ENCODE measurements around the gene FAM131B. TPM values are rescaled to one million over a fixed set of nuclear protein-coding genes. Genes with fewer than 3 reads are reported as not detected.

Gene FAM131B
- total and polyA plus RNA-seq, 10 donors, result 0.04 to 1.4 (median 0.38) TPM

DNA sequence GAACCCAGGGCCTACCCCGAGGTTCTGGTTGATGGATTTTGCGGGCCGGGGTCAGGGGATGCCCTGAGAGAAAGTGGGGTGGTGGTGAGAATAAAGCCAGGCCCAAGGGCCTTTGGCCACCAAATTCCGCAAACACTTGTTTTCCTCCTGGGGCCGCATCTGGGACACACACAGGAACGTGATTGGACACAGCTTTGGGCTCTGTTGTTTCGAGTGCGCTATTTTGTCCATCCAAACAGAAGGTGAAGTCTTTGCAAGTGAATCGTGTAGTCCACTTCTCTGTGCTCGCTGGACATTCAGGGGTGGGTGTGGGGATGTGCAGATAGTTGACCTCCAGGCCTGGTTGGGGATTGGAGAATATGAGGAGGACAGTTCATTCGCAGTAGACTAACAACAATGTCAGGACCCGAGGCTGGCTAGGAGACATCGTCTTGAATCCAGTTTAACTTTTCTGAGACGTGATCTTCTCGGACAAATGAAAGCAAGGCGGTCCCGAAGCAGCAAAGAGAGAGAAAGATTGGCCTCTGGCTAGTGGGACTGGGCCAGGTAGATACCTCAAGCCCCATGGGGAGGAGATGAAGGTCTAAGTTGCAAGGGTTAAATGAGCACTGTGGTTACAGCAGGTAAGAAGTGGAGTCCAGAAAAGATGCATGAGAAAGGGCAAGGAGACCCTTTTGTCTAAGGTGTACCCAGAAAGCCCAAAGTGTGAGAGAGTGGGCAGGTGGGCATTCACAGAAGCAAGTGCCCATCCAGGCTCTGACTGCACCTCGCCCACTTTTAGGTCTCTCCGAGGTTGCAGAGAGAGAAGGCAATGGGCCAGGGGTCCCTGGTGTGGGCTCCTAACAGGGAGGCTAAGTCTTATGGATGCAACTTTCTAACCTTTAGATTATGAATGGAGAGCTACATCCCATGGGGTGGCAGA is 764 bp upstream of the FAM131B start:
- peaks cover 0 to 73% (median 38%) of the 10 kb centered on the region in 7 donors for H3K27me3 ChIP-seq (replicated peaks in 1 of 7)
- H3K4me1 ChIP-seq, result peaks cover 0 to 19% (median 14%) of the 10 kb centered on the region in 6 donors
- intact Hi-C loops (cut with DNase I; ENCODE audit: low total_unique reads), result no loop called here
- 54 to 72% (median 66%) methylated on average over 19 of the region's 19 CpGs for WGBS, 5 donors
- no peaks in the 10 kb centered on the region for H3K9me3 ChIP-seq
- no peak for DNase-seq
- TF ChIP-seq POLR2A (IDR thresholded peaks at IDR 0.05) (no peak), POLR2AphosphoS5 (IDR thresholded peaks at IDR 0.05) (no peak)
- TF ChIP-seq, protein P1, sequence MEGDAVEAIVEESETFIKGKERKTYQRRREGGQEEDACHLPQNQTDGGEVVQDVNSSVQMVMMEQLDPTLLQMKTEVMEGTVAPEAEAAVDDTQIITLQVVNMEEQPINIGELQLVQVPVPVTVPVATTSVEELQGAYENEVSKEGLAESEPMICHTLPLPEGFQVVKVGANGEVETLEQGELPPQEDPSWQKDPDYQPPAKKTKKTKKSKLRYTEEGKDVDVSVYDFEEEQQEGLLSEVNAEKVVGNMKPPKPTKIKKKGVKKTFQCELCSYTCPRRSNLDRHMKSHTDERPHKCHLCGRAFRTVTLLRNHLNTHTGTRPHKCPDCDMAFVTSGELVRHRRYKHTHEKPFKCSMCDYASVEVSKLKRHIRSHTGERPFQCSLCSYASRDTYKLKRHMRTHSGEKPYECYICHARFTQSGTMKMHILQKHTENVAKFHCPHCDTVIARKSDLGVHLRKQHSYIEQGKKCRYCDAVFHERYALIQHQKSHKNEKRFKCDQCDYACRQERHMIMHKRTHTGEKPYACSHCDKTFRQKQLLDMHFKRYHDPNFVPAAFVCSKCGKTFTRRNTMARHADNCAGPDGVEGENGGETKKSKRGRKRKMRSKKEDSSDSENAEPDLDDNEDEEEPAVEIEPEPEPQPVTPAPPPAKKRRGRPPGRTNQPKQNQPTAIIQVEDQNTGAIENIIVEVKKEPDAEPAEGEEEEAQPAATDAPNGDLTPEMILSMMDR (IDR thresholded peaks at IDR 0.05 in 8 of 11, conservative IDR thresholded peaks at IDR 0.05 in 3 of 11), result no peak
- H3K27ac ChIP-seq, result no peak overlapping the region
- no peaks in the 10 kb centered on the region for H3K36me3 ChIP-seq
- peak overlapping the region in 6 of 8 donors; percentile 14 to 79 (median 56) for H3K4me3 ChIP-seq

DNA sequence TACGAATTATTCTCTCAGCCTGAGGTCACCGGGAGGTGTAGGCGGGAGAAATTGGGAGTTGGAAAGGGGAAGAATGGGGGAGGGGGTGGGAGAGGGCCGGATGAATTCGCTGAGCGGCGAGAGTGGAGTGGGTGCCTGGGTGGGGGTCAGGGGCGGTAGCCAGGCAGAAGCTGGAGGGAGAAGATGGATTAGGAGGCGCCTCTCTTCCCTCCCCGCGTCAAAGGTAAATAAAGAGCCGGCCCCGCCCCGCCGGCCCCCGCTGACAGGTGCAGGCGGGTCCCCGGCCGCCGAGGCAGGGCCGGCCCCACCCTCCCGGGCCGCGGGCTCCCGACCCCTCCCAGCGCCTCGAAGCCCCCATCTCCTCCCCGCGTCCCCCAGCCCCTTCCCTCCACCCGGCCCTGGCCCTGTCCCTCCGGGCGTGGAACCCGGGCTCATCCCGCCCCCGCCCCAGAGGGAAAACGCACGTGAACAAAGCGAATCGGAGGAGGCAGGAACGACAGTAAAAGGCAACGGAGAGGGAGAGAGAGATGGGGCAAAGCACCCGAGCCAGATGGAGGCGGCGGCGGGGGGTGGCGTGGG is 872 bp downstream of the FAM131B start:
- H3K4me1 ChIP-seq, result peaks cover 0 to 19% (median 14%) of the 10 kb centered on the region in 6 donors
- no peak for DNase-seq
- intact Hi-C loops (cut with DNase I; ENCODE audit: low total_unique reads), result no loop called here
- H3K9me3 ChIP-seq, result no peaks in the 10 kb centered on the region
- TF ChIP-seq, protein P1 (IDR thresholded peaks at IDR 0.05 in 8 of 11, conservative IDR thresholded peaks at IDR 0.05 in 3 of 11), result no peak
- TF ChIP-seq POLR2AphosphoS5 (IDR thresholded peaks at IDR 0.05) (no peak), POLR2A (IDR thresholded peaks at IDR 0.05) (no peak)
- peak overlapping the region in 7 of 8 donors; percentile 37 to 79 (median 55) for H3K4me3 ChIP-seq
- 6 to 10% (median 8%) methylated on average over 18 to 46 of the region's 46 CpGs for WGBS, 5 donors
- peaks cover 0 to 73% (median 38%) of the 10 kb centered on the region in 7 donors for H3K27me3 ChIP-seq (replicated peaks in 1 of 7)
- H3K36me3 ChIP-seq, result no peaks in the 10 kb centered on the region
- no peak overlapping the region for H3K27ac ChIP-seq

DNA sequence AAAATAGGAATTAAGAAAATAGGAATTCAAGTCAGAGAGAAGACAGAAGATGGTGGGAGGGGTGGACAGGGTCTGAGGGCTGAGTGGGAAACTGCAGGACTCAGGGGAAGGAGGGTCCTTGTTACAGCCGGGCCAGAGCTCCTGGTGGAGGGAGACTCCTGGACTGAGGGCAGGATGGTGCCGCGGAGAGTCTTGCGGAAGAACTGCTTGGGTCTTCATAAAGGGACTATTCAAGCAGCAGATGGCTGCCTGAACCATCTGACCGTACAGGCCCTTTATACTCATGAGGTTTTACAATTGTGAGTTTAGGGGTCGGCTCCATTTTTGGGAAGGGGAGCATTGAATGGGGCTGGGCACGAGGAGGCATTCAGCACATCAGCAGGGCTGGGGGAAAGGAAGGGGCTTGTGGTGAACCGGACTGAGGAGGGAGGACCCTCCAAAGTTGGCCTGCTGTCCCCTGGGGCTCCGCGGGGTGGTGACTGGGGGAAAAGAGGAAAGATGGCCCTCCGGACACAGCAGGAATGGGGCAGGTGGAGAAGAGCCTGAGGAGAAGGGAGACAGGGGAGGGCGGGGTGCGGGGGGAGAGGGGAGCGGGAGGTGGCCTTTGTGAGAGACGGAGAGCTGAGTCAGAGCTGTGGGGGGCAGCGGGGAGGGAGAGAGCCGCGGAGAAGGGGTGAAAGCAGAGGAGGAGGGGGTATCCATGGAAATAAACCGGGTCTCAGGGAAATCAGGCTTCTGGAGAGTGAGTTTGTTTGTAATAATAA is 1.5 kb downstream of the FAM131B start:
- intact Hi-C loops (cut with DNase I; ENCODE audit: low total_unique reads), result no loop called here
- TF ChIP-seq, protein P1 (IDR thresholded peaks at IDR 0.05 in 8 of 11, conservative IDR thresholded peaks at IDR 0.05 in 3 of 11), result no peak
- TF ChIP-seq POLR2AphosphoS5 (IDR thresholded peaks at IDR 0.05) (no peak), POLR2A (IDR thresholded peaks at IDR 0.05) (no peak)
- H3K4me1 ChIP-seq, result peaks cover 0 to 19% (median 14%) of the 10 kb centered on the region in 6 donors
- WGBS, 5 donors, result 59 to 66% (median 62%) methylated on average over 19 of the region's 19 CpGs
- H3K27me3 ChIP-seq (replicated peaks in 1 of 7), result peaks cover 0 to 72% (median 38%) of the 10 kb centered on the region in 7 donors
- peak overlapping the region in 1 of 8 donors; percentile 79 for H3K4me3 ChIP-seq
- H3K27ac ChIP-seq, result no peak overlapping the region
- DNase-seq, result no peak
- no peaks in the 10 kb centered on the region for H3K36me3 ChIP-seq
- H3K9me3 ChIP-seq, result no peaks in the 10 kb centered on the region

Data from spleen (tissue), 11 donors.